DND-41 (cell line): ENCODE measurements around the gene BTRC.
A peak's percentile ranks its signal among the peaks of the same experiment; 100 is the strongest.

Source experiments
- ATAC-seq: fragments of 200-7000 bp; cut with Tn5 transposase; 3 replicates; pipeline ENCODE4 v1.9.1; 2021; ENCODE audit warnings: low read depth; ENCODE audit not compliant: insufficient read depth
- DNase-seq: peaks from one replicate; pipeline ENCODE4 v3.0.0-alpha.2; 2020
- H2AFZ ChIP-seq: 2 replicates; pipeline ENCODE4 v1.6.0; 2012; ENCODE audit warnings: low read depth, low read length
- H3K27ac ChIP-seq: 2 replicates; pipeline ENCODE4 v1.5.1; 2012; ENCODE audit warnings: low read length, inconsistent platforms
- H3K27me3 ChIP-seq: fragments of 200-600 bp; sonication (generic); 2 replicates; pipeline ENCODE4 v1.6.0; 2012; ENCODE audit warnings: low read length, mild to moderate bottlenecking, inconsistent platforms; ENCODE audit not compliant: insufficient read depth, poor library complexity
- H3K36me3 ChIP-seq: 2 replicates; pipeline ENCODE4 v1.5.1; 2012; ENCODE audit warnings: low read length, inconsistent platforms; ENCODE audit not compliant: insufficient read depth
- H3K4me1 ChIP-seq: 2 replicates; pipeline ENCODE4 v1.5.1; 2012; ENCODE audit warnings: mild to moderate bottlenecking, low read length; ENCODE audit not compliant: insufficient read depth
- H3K4me2 ChIP-seq: 2 replicates; pipeline ENCODE4 v1.6.0; 2012; ENCODE audit warnings: mild to moderate bottlenecking, moderate library complexity, low read length, inconsistent platforms; ENCODE audit not compliant: insufficient read depth
- H3K4me3 ChIP-seq, 2 experiments: fragments of 200-600 bp in 1 of 2; shearing (Covaris generic) in 1 of 2; 2 replicates each; pipeline ENCODE4 v1.5.1; 2012 to 2016; ENCODE audit warnings: inconsistent platforms in 2 of 2, low read length in 2 of 2, mild to moderate bottlenecking in 2 of 2, low read depth in 1 of 2, moderate library complexity in 1 of 2
- H3K79me2 ChIP-seq: 2 replicates; pipeline ENCODE4 v1.6.0; 2012; ENCODE audit warnings: low read length, inconsistent platforms; ENCODE audit not compliant: insufficient read depth
- H3K9ac ChIP-seq: 2 replicates; pipeline ENCODE4 v1.6.0; 2012; ENCODE audit warnings: low read depth, mild to moderate bottlenecking, inconsistent platforms, low read length, moderate library complexity
- H3K9me3 ChIP-seq: 2 replicates; pipeline ENCODE4 v1.5.1; 2012; ENCODE audit warnings: low read length, moderate library complexity, mild to moderate bottlenecking, inconsistent platforms; ENCODE audit not compliant: insufficient read depth, severe bottlenecking
- H4K20me1 ChIP-seq: 2 replicates; pipeline ENCODE4 v1.6.0; 2012; ENCODE audit warnings: low read length; ENCODE audit not compliant: insufficient read depth
- EZH2 ChIP-seq: IDR thresholded peaks from 3 replicates; pipeline ENCODE4 v1.6.1; 2012; ENCODE audit warnings: borderline replicate concordance, low read depth, mild to moderate bottlenecking, moderate library complexity, low read length, inconsistent platforms; ENCODE audit not compliant: severe bottlenecking
- TF ChIP-seq, protein P1 (sequence below): IDR thresholded peaks from 2 replicates; pipeline ENCODE4 v1.5.1; 2012; ENCODE audit warnings: borderline replicate concordance, low read length, moderate library complexity, mild to moderate bottlenecking; ENCODE audit not compliant: poor library complexity, severe bottlenecking; ENCODE audit errors: extremely low read depth

The BTRC gene

DNA sequence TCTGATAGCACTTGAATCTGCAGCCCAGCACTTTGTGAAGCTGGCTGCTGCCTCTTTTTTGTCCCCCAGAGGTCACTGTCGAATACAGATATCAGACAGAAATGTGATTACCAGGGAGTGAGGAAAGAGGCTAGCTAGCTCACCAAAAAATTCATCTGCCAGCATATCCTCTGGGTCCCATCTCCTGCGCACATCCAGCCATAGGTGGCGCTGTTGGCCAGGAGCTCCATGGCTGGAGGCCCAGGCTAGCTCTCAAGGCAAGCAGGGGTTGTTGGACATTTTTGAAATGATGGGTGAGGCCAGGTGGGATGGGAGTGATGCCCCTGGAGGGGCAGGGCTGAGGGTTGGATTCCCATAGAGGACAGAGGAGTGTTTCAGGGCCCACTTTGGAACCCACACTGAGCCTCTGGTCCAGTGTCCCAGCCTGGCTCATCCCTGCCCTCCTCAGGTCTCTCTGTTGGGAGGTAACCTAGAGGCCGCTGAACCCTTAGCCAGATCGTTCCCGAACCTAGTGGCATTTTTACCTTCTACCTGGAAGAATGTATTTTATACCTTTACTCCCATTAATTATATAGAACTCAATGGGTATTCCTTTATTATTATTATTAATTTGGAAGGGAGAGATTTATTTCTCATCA is 248.9 kb downstream of the BTRC start:
- Histone ChIP-seq H3K36me3 (peaks cover 18% of the 10 kb centered on the region; the same call in 1 of the 2 replicates), H2AFZ (no peak overlapping the region), H4K20me1 (no peaks in the 10 kb centered on the region), H3K4me3 (no peak overlapping the region), H3K79me2 (no peaks in the 10 kb centered on the region), H3K27me3 (no peaks in the 10 kb centered on the region), H3K4me2 (no peak overlapping the region), H3K4me1 (no peaks in the 10 kb centered on the region), H3K9ac (no peak overlapping the region), H3K27ac (no peak overlapping the region), H3K9me3 (no peaks in the 10 kb centered on the region)
- peak; percentile 97 for ATAC-seq
- DNase-seq = peak; percentile 78
- TF ChIP-seq, protein P1, sequence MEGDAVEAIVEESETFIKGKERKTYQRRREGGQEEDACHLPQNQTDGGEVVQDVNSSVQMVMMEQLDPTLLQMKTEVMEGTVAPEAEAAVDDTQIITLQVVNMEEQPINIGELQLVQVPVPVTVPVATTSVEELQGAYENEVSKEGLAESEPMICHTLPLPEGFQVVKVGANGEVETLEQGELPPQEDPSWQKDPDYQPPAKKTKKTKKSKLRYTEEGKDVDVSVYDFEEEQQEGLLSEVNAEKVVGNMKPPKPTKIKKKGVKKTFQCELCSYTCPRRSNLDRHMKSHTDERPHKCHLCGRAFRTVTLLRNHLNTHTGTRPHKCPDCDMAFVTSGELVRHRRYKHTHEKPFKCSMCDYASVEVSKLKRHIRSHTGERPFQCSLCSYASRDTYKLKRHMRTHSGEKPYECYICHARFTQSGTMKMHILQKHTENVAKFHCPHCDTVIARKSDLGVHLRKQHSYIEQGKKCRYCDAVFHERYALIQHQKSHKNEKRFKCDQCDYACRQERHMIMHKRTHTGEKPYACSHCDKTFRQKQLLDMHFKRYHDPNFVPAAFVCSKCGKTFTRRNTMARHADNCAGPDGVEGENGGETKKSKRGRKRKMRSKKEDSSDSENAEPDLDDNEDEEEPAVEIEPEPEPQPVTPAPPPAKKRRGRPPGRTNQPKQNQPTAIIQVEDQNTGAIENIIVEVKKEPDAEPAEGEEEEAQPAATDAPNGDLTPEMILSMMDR = peak; percentile 98
- no peak for TF ChIP-seq EZH2
